WI38 (cell line): ENCODE measurements around the gene ATP2B3.

ENCODE experiments used
- H3K4me3 ChIP-seq: 2 replicates; pipeline ENCODE4 v1.5.1; 2011; ENCODE audit warnings: low read depth, mild to moderate bottlenecking, control low read depth, low read length
- CTCF ChIP-seq: IDR thresholded peaks from 2 replicates; pipeline ENCODE4 v1.5.1; 2012; ENCODE audit warnings: low read depth, mild to moderate bottlenecking, control low read depth, low read length

ATP2B3 gene

GRCh38 chrX:153626863-153627674 is 109.6 kb downstream of the ATP2B3 start:
- no peak overlapping the region for H3K4me3 ChIP-seq
- TF ChIP-seq CTCF: no peak

- no peak overlapping the region for H3K4me3 ChIP-seq
- TF ChIP-seq CTCF: no peak
These were observed 110.3 kb downstream of the ATP2B3 start for GRCh38 chrX:153627675-153628111.

GRCh38 chrX:153628129-153628528 is 110.7 kb downstream of the ATP2B3 start:
- H3K4me3 ChIP-seq: no peak overlapping the region
- no peak for TF ChIP-seq CTCF

- no peak for TF ChIP-seq CTCF
- no peak overlapping the region for H3K4me3 ChIP-seq
These were observed 111.2 kb downstream of the ATP2B3 start for GRCh38 chrX:153628665-153629064.

- no peak overlapping the region for H3K4me3 ChIP-seq
- no peak for TF ChIP-seq CTCF
These were observed 113.9 kb downstream of the ATP2B3 start for GRCh38 chrX:153631346-153631745.

- no peak overlapping the region for H3K4me3 ChIP-seq
- TF ChIP-seq CTCF: no peak
These were observed 114.6 kb downstream of the ATP2B3 start for GRCh38 chrX:153631907-153632594.
